HL-60 (cell line): ENCODE measurements around the gene MYH16.

ENCODE experiments used
- DNase-seq, 2 experiments: peaks; one replicate each; pipeline ENCODE4 v3.0.0-alpha.2; 2010 to 2020; ENCODE audit warnings: low read depth in 1 of 2, low spot score in 1 of 2
- H3K27ac ChIP-seq: fragments of 250-450 bp; sonication (Bioruptor Pico); replicated peaks from 2 replicates; pipeline ENCODE4 v1.5.1; 2020; ENCODE audit warnings: mild to moderate bottlenecking, moderate library complexity
- H3K27me3 ChIP-seq: fragments of 250-450 bp; sonication (Bioruptor Pico); 2 replicates; pipeline ENCODE4 v1.5.1; 2021; ENCODE audit warnings: mild to moderate bottlenecking, moderate library complexity; ENCODE audit not compliant: insufficient read depth, poor library complexity, severe bottlenecking
- H3K4me3 ChIP-seq: replicated peaks from 2 replicates; pipeline ENCODE4 v1.5.1; 2011; ENCODE audit warnings: mild to moderate bottlenecking, control low read depth, low read length; ENCODE audit not compliant: insufficient read depth
- GABPA ChIP-seq: IDR thresholded peaks from 2 replicates; pipeline ENCODE4 v1.6.1; 2012; ENCODE audit warnings: low read depth
- POLR2AphosphoS5 ChIP-seq: IDR thresholded peaks from 2 replicates; pipeline ENCODE4 v1.6.1; 2012; ENCODE audit warnings: low read depth
- SPI1 ChIP-seq: IDR thresholded peaks from 2 replicates; pipeline ENCODE4 v1.6.1; 2012; ENCODE audit warnings: low read depth, mild to moderate bottlenecking, borderline replicate concordance
- TF ChIP-seq, protein P1 (sequence below): IDR thresholded peaks from one replicate; pipeline ENCODE4 v1.5.1; 2011; ENCODE audit warnings: low read length, control low read depth, inconsistent platforms; ENCODE audit not compliant: insufficient read depth
- TF ChIP-seq, protein P2 (sequence below): IDR thresholded peaks from 2 replicates; pipeline ENCODE4 v1.6.1; 2012; ENCODE audit warnings: low read depth; ENCODE audit not compliant: insufficient replicate concordance

MYH16 gene

DNA sequence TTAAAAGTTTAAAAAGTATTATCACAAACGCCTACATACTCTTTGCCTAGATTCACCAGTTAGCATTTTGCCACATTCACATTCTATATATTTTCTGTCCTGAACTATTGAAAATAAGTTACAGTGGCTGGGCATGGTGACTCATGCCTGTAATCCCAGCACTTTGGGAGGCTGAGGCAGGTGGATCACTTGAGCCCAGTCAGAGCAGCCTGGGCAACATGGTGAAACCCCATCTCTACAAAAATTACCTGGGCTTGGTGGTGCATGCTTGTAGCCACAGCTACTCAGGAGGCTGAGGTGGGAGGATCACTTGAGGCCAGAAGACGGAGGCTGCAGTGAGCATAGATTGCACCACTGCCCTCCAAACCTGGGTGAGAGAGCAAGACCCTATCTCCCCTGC, 58.4 kb downstream of the MYH16 start:
- H3K27ac ChIP-seq = peak overlapping the region; percentile 6; the same call in 1 of the 2 replicates
- H3K4me3 ChIP-seq = no peak overlapping the region

DNA sequence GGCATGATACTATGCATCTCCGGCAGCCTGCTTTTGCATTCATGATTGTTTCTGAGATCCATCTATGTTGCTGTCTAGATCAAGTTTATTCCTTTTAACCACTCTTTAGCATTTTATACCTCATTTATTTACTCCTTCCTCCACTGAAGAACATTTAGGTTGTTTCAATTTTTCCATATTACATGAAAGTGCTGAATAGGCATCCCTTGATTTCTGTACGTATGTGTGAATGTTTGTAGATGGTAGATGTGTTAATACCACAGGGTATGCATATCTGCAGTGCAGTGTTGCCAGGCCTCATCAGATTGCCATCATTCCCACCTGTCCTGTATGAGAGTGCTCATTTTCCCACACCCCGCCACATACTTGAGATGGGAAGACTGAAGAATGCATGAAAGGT, 67.0 kb downstream of the MYH16 start:
- Histone ChIP-seq H3K4me3 (no peak overlapping the region), H3K27me3 (no peaks in the 10 kb centered on the region), H3K27ac (no peak overlapping the region)
- DNase-seq = no peak
- TF ChIP-seq, protein P1, sequence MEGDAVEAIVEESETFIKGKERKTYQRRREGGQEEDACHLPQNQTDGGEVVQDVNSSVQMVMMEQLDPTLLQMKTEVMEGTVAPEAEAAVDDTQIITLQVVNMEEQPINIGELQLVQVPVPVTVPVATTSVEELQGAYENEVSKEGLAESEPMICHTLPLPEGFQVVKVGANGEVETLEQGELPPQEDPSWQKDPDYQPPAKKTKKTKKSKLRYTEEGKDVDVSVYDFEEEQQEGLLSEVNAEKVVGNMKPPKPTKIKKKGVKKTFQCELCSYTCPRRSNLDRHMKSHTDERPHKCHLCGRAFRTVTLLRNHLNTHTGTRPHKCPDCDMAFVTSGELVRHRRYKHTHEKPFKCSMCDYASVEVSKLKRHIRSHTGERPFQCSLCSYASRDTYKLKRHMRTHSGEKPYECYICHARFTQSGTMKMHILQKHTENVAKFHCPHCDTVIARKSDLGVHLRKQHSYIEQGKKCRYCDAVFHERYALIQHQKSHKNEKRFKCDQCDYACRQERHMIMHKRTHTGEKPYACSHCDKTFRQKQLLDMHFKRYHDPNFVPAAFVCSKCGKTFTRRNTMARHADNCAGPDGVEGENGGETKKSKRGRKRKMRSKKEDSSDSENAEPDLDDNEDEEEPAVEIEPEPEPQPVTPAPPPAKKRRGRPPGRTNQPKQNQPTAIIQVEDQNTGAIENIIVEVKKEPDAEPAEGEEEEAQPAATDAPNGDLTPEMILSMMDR = no peak
- TF ChIP-seq GABPA (no peak), SPI1 (no peak), POLR2AphosphoS5 (no peak)
- TF ChIP-seq, protein P2, sequence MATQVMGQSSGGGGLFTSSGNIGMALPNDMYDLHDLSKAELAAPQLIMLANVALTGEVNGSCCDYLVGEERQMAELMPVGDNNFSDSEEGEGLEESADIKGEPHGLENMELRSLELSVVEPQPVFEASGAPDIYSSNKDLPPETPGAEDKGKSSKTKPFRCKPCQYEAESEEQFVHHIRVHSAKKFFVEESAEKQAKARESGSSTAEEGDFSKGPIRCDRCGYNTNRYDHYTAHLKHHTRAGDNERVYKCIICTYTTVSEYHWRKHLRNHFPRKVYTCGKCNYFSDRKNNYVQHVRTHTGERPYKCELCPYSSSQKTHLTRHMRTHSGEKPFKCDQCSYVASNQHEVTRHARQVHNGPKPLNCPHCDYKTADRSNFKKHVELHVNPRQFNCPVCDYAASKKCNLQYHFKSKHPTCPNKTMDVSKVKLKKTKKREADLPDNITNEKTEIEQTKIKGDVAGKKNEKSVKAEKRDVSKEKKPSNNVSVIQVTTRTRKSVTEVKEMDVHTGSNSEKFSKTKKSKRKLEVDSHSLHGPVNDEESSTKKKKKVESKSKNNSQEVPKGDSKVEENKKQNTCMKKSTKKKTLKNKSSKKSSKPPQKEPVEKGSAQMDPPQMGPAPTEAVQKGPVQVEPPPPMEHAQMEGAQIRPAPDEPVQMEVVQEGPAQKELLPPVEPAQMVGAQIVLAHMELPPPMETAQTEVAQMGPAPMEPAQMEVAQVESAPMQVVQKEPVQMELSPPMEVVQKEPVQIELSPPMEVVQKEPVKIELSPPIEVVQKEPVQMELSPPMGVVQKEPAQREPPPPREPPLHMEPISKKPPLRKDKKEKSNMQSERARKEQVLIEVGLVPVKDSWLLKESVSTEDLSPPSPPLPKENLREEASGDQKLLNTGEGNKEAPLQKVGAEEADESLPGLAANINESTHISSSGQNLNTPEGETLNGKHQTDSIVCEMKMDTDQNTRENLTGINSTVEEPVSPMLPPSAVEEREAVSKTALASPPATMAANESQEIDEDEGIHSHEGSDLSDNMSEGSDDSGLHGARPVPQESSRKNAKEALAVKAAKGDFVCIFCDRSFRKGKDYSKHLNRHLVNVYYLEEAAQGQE = no peak

More for the DNA sequence above, 58.4 kb downstream of the MYH16 start:
- DNase-seq = no peak
- TF ChIP-seq, protein P1 = no peak
- TF ChIP-seq POLR2AphosphoS5 (no peak), GABPA (no peak)
- H3K27me3 ChIP-seq = no peaks in the 10 kb centered on the region

DNA sequence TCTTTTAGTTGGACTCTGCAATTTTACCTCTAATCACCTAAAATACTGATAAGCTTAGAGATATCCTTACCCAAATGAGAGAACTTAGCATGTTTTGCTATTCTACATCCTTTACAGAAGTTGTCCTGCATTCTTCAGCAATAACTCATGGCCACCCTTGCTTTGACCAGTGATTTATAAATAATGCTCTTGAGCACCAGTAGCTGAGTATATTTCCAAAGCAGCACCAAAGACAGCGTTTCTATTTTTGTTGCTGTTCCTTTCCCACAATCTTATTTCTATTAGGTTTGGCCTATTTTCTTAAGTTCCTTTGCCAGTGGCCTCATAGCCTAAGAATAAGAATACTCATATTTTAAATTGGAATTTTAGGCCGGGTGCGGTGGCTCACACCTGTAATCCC, 68.0 kb downstream of the MYH16 start:
- DNase-seq = no peak
- H3K27ac ChIP-seq = no peak overlapping the region
- TF ChIP-seq GABPA (no peak), SPI1 (no peak), POLR2AphosphoS5 (no peak)
- TF ChIP-seq, protein P1 = no peak
- TF ChIP-seq, protein P2 = no peak

DNA sequence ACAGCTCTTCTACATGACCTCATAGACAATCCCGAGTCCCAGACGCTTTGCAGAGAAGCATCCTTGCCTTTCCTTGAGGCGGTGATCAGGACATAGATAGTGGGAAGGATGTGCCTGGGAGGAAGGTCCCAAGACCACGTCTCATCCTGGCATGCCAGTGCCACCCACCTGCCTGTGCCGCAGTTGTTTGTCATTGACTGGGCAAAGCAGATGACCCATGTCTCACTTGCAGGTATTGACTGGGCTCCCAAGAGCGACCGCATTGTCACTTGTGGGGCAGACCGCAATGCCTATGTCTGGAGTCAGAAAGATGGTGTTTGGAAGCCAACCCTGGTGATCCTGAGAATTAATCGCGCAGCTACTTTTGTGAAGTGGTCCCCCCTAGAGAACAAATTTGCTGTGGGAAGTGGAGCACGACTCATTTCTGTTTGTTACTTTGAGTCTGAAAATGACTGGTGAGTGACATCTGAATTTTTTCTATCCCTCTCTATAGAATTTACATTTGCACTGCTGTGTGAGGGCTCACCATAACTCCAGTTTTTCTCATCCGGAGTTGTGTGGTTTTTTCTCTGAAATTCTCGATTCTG, 71.5 kb downstream of the MYH16 start:
- no peak overlapping the region for H3K4me3 ChIP-seq
- TF ChIP-seq POLR2AphosphoS5 = no peak
- TF ChIP-seq, protein P2 = no peak
- TF ChIP-seq, protein P1 = no peak
- TF ChIP-seq GABPA = no peak
- TF ChIP-seq SPI1 = no peak
- H3K27me3 ChIP-seq = no peaks in the 10 kb centered on the region
- H3K27ac ChIP-seq = no peak overlapping the region
- no peak for DNase-seq

More for the DNA sequence above, 68.0 kb downstream of the MYH16 start:
- no peaks in the 10 kb centered on the region for H3K27me3 ChIP-seq
- no peak overlapping the region for H3K4me3 ChIP-seq
